ENCODE measurements around the gene EXOC6. TPM values are rescaled to one million over a fixed set of nuclear protein-coding genes. Genes with fewer than 3 reads are reported as not detected.
A peak's percentile ranks its signal among the peaks of the same experiment; 100 is the strongest.

EXOC6 gene
- total and polyA plus RNA-seq, 2 of the 13 experiments (the other 11 are each of a cell fraction or from before 2014, with no cell fraction given) = 22.2 to 29.2 TPM

DNA sequence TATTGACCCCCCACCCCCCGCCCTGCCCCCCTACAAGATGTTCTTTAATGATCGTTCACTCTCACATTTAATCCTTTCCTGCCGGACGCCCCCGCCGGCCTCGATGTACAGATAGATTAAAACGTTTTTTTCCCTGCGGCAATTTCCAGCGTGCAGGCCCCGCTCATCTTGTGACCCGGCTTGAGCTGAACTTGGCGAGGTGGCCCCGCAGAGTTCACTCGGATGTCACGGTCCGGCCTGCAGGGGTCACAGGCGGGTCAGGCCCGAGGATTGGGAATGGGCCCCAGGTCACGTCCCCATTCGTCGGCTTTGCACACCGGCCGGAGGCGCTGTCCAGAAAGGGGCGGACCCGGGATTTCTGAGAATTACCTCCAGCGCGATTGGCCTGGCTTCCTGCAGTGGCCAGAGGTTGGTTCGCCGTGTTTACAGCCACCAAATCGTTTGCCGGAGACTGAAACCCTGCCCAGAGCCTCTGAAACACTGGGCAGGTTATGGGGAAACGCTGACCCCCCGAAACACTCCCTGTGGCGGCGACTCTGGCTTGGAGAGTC lies 223.4 kb downstream of the EXOC6 start (continued):
- TF ChIP-seq, protein P1, sequence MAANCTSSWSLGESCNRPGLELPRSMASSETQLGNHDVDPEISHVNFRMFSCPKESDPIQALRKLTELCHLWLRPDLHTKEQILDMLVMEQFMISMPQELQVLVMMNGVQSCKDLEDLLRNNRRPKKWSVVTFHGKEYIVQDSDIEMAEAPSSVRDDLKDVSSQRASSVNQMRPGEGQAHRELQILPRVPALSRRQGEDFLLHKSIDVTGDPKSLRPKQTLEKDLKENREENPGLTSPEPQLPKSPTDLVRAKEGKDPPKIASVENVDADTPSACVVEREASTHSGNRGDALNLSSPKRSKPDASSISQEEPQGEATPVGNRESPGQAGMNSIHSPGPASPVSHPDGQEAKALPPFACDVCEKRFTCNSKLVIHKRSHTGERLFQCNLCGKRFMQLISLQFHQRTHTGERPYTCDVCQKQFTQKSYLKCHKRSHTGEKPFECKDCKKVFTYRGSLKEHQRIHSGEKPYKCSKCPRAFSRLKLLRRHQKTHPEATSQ (CRISPR knock-in tag; IDR thresholded peaks at IDR 0.05; ENCODE audit: borderline replicate concordance) = no peak
- TF ChIP-seq, protein P2, sequence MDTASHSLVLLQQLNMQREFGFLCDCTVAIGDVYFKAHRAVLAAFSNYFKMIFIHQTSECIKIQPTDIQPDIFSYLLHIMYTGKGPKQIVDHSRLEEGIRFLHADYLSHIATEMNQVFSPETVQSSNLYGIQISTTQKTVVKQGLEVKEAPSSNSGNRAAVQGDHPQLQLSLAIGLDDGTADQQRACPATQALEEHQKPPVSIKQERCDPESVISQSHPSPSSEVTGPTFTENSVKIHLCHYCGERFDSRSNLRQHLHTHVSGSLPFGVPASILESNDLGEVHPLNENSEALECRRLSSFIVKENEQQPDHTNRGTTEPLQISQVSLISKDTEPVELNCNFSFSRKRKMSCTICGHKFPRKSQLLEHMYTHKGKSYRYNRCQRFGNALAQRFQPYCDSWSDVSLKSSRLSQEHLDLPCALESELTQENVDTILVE (CRISPR knock-in tag; IDR thresholded peaks at IDR 0.05) = no peak
- no peak for TF ChIP-seq FOXK2 (IDR thresholded peaks at IDR 0.05)
- no peak; the same call in 1 of the 2 replicates for TF ChIP-seq MTA1 (CRISPR knock-in tag; IDR thresholded peaks at IDR 0.05; ENCODE audit: borderline replicate concordance)
- no peak for TF ChIP-seq REPIN1 (CRISPR knock-in tag; IDR thresholded peaks at IDR 0.05; ENCODE audit: borderline replicate concordance, low read depth)
- TF ChIP-seq TMF1 (CRISPR knock-in tag; IDR thresholded peaks at IDR 0.05; ENCODE audit: low read depth) = no peak
- TF ChIP-seq ZNF468 (CRISPR knock-in tag; IDR thresholded peaks at IDR 0.05) = no peak
- no peak for TF ChIP-seq KLF16 (CRISPR knock-in tag; IDR thresholded peaks at IDR 0.05)
- TF ChIP-seq NR1H2 (CRISPR knock-in tag; IDR thresholded peaks at IDR 0.05; ENCODE audit: borderline replicate concordance, low read depth) = peak; percentile 85; the same call in 1 of the 2 replicates
- TF ChIP-seq, protein P3, sequence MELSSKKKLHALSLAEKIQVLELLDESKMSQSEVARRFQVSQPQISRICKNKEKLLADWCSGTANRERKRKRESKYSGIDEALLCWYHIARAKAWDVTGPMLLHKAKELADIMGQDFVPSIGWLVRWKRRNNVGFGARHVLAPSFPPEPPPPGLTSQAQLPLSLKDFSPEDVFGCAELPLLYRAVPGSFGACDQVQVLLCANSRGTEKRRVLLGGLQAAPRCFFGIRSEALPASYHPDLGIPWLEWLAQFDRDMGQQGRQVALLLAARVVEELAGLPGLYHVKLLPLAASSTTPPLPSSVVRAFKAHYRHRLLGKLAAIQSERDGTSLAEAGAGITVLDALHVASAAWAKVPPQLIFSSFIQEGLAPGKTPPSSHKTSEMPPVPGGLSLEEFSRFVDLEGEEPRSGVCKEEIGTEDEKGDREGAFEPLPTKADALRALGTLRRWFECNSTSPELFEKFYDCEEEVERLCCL (CRISPR knock-in tag; IDR thresholded peaks at IDR 0.05; ENCODE audit: borderline replicate concordance) = no peak
- no peak for TF ChIP-seq ZNF329 (CRISPR knock-in tag; IDR thresholded peaks at IDR 0.05; ENCODE audit: low read depth)
- no peak for TF ChIP-seq CREM (IDR thresholded peaks at IDR 0.05)
- no peak for TF ChIP-seq CREM (CRISPR knock-in tag; IDR thresholded peaks at IDR 0.05)
- no peak for TF ChIP-seq KAT7 (CRISPR knock-in tag; IDR thresholded peaks at IDR 0.05; ENCODE audit: borderline replicate concordance)
- TF ChIP-seq ZEB1 (IDR thresholded peaks at IDR 0.05; ENCODE audit: insufficient replicate concordance, low read depth) = no peak
- TF ChIP-seq ZC3H13 (CRISPR knock-in tag; IDR thresholded peaks at IDR 0.05) = no peak
- TF ChIP-seq, protein P4, sequence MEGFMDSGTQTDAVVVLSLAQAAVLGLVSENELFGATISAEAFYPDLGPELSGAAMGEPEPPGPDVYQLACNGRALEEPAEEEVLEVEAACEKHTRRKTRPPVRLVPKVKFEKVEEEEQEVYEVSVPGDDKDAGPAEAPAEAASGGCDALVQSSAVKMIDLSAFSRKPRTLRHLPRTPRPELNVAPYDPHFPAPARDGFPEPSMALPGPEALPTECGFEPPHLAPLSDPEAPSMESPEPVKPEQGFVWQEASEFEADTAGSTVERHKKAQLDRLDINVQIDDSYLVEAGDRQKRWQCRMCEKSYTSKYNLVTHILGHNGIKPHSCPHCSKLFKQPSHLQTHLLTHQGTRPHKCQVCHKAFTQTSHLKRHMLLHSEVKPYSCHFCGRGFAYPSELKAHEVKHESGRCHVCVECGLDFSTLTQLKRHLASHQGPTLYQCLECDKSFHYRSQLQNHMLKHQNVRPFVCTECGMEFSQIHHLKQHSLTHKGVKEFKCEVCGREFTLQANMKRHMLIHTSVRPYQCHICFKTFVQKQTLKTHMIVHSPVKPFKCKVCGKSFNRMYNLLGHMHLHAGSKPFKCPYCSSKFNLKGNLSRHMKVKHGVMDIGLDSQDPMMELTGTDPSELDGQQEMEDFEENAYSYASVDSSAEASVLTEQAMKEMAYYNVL (CRISPR knock-in tag; IDR thresholded peaks at IDR 0.05; ENCODE audit: borderline replicate concordance) = no peak
- no peak for TF ChIP-seq PRMT3 (CRISPR knock-in tag; IDR thresholded peaks at IDR 0.05; ENCODE audit: borderline replicate concordance, low read depth)
- no peak for TF ChIP-seq KLF13 (CRISPR knock-in tag; IDR thresholded peaks at IDR 0.05)
- TF ChIP-seq MXD4 (CRISPR knock-in tag; IDR thresholded peaks at IDR 0.05) = no peak; the same call in 1 of the 2 replicates
- TF ChIP-seq SOX13 (IDR thresholded peaks at IDR 0.05) = no peak
- peak in 1 of 2 experiments; percentile 38; a peak in 1 of 4 replicates for TF ChIP-seq SOX13 (CRISPR knock-in tag; conservative IDR thresholded peaks at IDR 0.05 in 1 of 2, IDR thresholded peaks at IDR 0.05 in 1 of 2)
- TF ChIP-seq NFATC3 (CRISPR knock-in tag; IDR thresholded peaks at IDR 0.05) = no peak
- no peak for TF ChIP-seq YEATS4 (CRISPR knock-in tag; IDR thresholded peaks at IDR 0.05; ENCODE audit: borderline replicate concordance)
- no peak for TF ChIP-seq ZNF12 (CRISPR knock-in tag; IDR thresholded peaks at IDR 0.05)
- TF ChIP-seq ZBTB7A (CRISPR knock-in tag; IDR thresholded peaks at IDR 0.05) = no peak
- TF ChIP-seq KDM5A (IDR thresholded peaks at IDR 0.05; ENCODE audit: borderline replicate concordance, low read length) = no peak
